ENCODE results near the gene SEPTIN3.

Gene SEPTIN3

DNA sequence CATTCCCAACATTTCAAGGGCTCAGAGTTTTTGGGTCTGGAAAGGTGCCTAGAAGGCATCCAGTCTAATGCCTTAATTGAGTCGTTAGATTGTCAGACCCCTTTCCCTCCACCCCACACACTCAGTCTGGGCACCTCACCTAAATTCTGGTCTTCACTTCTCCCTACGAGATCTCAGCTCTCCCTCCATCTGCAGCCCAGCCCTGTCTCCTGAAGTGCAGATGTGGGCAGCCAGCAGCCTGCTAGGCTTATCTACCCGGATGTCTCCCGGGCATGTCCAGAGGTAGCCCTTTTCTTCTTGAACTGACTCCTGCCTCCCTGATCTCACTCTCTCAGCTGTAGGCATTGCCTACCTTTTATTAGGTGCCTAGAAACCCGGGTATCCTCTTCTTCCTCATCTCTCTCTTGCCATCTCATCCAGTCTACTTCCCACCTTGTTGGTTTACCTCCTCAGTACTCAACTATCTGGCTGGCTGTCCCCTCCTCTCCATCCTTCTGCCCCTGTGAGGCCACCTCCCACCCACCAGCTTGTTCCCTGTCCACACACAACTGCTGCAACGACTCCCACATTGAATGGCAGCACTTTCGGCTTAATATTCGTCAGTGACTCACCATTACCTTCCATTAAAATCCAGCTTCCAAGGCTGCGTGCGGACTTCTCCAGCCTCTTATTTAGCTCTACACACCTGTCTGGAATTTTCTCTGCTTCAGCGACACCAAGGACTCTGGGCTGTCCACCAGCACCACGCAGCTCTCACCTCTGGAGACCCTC, 6.2 kb downstream of the SEPTIN3 start:
- DNase-seq (ENCODE audit: low spot score), result no peak

DNA sequence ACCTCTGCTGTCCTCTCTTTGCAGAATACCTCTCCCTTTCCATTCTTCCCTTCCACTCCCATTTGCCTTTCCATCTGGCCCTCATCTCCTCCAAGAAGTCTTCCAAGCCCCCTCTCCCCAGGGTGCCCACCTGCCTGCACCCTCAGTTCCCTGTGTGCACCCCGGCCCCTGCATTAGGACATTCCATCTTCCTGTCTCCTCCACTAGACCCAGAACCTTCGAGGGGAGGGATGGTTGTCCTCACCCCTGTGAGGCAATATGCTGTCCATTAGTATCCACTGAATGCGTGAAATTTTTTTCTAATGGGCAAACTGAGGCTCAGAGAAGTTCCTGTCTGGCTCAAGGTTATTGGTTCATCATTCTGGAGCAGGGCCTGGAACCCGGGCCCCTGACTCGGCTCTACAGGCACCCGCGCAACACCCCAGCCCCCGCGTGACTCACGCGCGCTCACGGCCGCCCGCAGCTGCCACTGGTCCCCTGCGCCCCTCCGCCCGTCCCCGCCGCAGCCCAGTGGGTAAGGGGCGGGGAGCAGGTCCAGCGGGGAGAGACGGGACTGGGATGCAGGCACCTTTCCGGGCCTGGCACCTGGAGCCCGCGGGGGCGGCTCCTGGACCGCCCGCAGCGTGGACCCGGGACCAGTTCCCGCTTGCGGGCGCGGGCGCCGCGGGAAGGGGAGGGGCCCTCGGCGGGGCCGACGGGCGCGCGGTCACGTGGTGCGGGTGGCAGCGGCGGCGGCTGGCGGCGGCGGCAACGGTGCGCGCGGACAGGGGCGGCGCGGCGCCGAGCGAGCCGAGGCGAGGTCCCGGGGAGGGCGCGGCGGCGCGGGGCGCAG, 7.0 kb downstream of the SEPTIN3 start:
- DNase-seq (ENCODE audit: low spot score), result no peak

DNA sequence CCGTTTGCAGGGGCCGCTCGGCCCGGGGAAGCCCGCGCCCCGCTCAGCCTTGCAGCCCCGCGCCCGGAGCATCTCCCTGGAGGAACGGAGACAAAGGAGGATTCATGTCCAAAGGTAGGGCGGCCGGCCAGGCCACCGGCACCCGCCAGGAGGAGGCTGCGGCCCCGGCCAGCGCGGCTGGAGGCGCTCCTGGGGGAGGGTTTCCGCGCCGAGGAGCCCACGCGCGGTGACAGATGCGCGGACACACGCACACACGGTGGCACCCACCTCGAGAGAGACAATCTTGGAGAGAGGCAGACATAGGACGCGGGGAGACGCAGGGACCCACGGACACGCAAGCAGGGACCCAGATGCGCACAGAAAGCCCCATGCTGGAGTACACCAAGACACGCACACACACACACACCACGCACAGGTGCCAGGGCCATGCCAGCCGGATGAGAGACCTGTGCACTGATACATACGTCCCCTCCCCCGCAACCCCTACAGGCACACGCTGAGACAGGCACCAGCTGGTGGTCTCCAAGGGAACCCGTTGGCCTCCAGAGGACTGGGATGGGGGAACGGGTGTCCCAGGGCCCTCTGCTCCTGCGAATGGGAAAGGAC, 7.8 kb downstream of the SEPTIN3 start:
- no peak for DNase-seq (ENCODE audit: low spot score)

DNA sequence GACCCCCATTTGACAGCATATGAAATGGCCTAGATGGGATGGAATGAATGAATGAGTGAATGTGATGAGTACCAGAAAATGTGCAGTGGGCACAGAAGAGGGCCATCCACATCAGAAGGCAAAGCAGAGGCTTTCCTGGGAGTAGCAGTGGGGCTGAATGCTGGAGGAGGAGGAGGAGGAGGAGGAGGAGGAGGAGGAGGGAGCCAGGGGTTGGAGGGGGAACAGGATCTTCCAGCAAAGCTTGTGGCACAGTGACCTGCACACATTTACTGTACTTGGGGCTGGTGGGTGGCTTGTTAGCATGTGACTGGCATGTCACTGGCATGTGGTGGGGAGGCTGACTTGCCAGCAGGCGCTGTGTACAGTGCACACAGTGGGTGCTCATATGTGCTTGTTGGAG, 9.5 kb downstream of the SEPTIN3 start:
- DNase-seq (ENCODE audit: low spot score), result no peak

DNA sequence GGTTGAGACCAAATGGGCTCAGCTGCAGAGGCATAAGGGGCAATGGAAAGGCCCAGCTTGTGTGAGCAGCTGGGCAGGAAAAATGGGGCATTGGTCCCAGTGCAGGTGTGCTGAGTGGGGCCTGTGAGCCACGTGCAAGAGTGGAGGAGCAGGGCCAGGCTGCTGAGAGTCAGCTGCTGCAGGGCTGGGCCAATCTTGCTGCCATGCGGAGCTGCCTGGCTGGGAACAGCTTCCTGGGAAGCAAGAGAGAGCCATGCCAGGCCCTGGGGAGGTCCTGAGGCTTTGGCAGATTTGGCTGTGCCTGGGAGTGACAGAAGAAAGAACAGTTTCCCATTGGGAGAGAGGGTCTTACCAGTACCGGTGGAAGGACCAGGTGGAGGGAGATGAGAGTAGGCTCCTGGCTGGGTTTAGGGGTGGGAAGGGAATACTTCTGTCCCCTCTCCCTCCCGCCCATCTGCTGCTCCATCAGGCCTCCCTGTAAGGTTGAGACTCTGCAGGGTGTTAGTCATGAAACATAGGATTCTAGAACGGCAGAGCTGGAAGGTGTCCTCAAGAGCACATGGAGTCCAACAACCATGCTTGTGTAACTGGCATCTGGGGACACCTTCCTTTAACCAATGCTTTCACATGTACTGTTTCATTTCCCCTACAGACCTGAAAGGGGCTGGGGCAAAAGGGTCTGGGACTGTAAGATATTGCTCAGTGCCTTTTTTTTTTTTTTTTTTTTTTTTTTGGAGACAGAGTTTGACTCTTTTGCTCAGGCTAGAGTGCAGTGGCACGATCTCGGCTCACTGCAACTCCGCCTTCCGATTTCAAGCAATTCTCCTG, 10.4 kb downstream of the SEPTIN3 start:
- DNase-seq (ENCODE audit: low spot score), result no peak

DNA sequence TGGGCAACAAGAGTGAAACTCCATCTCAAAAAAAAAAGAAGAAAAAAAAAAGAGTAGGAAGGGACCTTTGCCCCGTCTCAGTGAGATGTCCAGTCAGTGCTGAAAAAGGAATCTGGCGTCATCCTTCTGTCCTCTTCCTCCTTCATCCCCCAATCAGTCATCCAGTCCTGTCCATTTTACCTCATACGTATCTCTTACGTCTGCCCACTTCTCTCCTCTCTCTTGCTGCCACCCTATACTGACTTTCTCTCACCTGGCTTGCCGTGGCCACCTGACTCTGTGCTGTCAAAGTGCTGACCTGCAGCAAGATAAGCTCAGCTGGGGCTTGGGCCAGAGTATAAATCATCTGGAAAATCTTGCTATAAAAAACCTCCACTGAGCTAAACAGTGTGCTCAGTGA, 13.6 kb downstream of the SEPTIN3 start:
- no peak for DNase-seq (ENCODE audit: low spot score)

DNA sequence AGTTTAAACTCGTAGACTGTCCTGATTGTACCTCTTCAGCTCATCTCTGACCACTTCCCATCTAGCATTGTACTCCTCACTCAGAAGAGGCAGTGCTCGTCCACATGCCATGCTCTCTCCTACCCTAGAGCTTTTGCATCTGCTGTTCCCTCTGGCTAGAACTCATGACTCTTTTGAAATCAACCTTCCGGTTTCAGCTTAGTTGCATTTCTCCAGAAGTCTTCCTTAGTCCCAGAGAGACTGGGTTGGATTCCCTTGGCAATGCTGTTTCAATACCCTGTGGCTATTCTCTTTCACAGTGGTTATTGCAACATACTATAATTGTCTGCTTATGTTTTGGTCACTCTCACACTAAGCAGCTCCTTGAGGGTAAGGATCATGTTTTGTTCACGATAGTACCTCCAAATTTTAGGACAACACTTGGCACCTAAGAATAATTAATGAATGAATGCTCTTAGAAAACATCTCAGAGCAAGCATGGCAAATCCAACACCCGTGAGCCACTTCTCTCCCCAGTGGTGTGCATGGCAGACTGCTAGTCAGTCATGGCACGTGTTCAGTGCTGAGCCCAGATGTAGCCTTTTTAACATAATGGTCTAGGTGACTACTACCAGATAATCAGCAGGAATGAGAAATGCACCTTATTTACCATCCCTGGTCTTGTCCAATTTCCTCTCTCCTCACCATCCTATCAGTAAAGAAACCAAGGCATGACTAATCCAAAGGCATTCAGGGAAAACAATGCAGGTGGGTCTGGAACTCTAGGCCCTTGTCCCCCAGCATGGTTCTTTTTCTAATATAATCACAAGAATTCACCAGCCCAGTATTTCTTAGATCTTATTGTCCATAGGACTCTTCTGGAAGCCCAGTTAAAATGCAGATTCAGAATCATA, 14.5 kb downstream of the SEPTIN3 start:
- peak; percentile 64 for DNase-seq (ENCODE audit: low spot score)

DNA sequence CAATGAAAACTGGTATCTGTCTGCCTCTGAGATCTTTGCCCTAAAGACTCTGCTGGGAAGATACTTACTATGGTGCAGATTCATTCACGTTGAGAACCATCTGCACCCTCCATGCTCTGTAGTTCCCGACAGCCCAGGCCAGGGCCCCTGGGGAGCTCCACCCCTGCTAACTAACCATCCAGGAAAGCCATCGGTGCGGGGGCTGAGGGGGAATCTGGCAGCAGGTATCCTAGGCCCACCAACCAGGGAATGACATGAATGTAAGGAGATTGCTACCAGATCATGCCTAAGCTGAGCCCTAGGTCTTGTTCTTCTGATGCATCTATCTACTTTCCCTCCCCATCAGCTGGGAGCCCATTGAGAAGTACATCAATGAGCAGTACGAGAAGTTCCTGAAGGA, 18.0 kb downstream of the SEPTIN3 start:
- no peak for DNase-seq (ENCODE audit: low spot score)

DNA sequence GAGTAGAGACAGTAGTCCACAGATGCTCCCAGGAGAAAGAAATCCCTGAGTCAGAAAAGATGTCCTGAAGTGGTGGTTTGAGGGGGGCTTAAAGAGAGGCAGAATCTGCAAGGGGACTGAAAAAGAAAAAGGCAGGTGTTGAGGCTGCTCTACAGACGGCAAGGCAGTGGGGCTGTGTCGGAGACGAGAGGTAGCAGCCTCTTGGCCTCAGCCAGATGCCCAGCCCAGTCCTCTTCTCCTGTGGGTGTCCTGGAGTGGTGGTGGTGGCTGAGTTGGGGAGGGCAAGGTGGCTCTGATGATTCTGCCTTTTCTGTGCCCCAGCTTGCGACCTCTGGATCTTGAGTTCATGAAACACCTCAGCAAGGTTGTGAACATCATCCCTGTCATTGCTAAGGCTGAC, 20.0 kb downstream of the SEPTIN3 start:
- DNase-seq (ENCODE audit: low spot score), result no peak

DNA sequence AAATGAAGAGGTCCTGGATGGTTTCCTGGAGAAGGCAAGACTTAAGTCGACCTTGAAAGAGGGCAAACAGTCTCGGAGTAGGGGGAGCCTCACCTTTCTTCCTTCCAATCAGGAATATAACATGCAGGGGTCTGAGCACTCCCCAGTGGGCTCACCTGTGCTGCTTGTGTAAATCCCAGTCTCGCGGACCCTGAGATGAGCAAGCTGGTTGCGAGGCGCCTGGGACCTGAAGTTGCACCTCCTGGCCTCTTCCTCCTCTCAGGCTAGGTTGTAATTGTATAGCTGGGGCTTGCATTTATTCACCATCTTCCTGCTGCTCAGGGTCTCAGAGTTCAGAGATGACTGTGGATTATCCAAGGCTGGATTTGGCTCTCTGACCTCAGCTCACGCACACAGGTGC, 21.9 kb downstream of the SEPTIN3 start:
- DNase-seq (ENCODE audit: low spot score), result no peak

DNA sequence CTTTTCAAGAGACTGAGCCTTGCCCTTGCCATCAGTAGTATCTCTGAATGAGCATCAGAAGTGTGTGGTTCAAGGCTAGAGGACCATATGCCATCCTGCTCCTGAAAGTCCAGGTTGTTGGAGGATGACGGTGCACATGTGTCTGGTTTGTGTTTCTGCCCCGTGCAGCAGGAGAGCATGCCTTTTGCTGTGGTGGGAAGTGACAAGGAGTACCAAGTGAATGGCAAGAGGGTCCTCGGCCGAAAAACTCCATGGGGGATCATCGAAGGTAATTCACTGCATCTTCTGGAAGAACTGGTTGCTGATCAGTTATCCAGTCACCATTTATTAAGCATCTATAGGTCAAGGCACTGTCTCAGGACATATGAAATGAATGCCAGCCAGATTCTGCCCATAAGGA, 23.3 kb downstream of the SEPTIN3 start:
- no peak for DNase-seq (ENCODE audit: low spot score)

DNA sequence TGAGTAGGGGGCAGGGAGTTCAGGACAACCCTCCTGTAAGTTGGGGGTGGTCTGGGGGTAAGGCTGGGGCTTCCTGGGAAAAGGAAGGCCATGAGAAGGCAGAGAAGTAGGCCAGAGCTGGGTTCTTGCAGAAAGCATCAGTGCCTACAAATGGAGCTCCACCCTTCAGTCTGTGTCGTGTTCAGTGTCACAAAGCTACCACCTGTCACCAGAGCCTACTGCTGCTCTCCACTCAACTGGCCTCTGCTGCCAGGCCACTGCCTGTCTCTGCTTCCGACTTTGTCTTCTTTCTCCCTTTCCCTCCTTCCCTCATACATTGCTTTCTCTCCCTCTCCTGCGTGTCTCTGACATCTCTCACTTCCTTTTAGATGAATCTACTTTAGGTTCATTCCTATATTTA, 26.0 kb downstream of the SEPTIN3 start:
- no peak for DNase-seq (ENCODE audit: low spot score)

DNA sequence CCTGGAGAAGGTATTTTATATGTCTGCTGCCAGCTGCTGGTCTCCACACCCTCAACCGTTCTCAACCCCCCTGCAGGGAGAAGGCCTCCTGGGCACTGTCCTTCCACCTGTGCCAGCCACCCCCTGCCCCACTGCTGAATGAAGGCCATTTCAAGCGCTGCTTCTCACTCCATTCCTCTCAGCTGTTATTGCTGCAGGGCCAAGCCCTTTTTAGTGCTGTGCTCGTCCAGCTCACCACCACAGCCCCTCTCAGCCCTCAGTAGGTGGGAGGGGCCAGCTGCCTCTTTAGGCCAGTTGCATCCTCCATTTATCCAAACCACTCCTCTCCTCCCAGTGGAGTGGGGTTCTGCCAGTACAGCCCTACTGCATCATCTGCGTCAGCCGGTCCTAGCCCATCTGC, 27.6 kb downstream of the SEPTIN3 start:
- DNase-seq (ENCODE audit: low spot score), result no peak

DNA sequence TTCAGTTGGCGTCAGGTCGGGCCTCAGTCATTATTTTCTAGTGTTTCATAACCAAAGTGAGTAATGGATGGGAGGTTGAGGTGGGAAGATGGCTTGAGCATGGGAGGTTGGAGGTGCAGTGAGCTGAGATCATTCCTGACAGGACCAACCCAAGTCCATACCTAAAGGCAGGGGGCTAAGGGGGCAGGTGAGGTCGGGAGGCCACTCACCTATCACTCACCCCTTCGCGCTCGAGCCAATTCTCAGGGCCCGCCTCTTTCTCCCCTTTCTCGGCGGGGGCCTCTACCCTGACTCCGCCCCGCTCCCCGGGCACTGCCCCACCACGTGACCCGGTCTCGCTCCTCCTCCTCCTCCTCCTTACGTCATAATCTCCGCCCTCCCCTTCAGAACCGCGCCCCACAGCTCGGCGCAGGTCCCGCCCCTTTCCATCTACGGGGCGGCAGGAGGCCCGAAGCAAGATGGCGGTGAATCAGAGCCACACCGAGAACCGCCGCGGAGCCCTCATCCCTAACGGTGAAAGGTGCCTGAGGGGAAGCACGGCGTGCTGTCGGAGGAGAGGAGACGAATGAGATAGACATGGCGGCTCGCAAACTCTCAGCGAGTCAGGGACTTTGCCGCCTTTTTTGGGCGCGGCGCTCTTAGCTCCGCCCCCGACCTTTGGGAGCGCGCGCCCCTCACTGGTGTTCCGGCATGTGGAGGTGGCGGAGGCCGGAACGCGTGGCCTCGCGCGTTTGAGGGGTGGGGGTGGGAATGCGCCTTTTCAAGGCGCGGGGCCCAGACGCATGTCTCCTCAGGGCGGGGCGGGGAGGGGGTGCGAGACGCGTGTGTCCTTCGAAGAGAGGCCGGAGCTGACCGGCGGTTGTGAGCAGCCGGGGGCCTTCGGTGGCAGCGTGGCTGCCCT, 29.4 kb downstream of the SEPTIN3 start, which contains the start of gene WBP2NL:
Gene WBP2NL (plus strand): TSS at position 428 of the 901 bp plus-strand sequence. CDS start 31 bp downstream, at position 459.
- DNase-seq (ENCODE audit: low spot score), result peak; percentile 93

DNA sequence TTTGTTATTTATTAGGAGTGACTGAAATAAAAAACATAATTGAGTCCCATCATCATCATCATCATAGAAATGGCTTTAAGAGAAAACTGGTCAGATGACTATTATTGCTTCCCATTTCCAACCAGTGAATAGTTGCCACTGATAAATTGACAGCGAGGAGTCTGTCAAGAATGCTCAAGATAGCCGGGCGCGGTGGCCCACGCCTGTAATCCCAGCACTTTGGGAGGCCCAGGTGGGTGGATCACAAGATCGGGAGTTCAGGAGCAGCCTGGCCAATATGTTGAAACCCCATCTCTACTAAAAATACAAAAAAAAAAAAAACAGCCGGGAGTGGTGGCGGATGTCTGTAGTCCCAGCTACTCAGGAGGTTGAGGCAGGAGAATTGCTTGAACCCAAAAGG, 31.2 kb downstream of the SEPTIN3 start:
- DNase-seq (ENCODE audit: low spot score), result no peak

DNA sequence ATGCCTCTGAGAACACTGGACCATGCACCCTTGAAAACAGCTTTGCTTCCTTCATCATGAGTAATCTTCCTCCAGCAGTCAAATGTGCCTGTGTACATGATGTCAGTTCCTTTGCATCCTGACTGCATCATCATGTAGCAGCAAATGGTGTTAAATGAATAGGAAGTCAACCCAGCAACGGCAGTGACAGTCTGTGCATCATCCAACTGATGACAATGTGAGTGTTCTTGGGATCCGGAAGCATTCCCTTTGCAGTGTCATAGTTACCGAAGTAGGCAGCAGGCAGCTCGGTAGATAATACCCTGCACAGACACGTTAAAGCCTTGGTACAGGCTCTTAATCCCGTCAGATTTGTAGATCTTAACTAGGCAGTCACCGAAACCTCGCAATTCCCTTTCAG, 31.9 kb downstream of the SEPTIN3 start:
- DNase-seq (ENCODE audit: low spot score), result no peak

DNA sequence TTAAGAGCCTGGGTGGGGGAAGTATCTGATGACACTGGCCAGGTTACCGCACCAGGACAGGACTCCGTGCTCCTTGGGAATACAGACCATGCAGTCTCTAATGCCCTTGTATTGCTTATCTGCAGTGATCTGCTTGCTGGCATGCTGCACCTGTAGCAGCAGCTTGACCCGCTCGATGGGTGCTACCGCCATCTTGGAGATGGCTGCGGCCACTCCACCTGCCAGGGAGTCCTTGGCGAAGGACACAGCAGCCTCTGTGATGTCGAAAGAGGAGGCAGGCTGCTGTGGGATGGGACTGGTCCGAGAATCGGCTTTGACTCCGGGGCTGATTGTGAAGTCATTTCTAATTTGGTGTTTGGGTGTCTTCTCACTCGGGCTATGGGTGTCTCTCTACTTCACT, 32.5 kb downstream of the SEPTIN3 start:
- DNase-seq (ENCODE audit: low spot score), result no peak

DNA sequence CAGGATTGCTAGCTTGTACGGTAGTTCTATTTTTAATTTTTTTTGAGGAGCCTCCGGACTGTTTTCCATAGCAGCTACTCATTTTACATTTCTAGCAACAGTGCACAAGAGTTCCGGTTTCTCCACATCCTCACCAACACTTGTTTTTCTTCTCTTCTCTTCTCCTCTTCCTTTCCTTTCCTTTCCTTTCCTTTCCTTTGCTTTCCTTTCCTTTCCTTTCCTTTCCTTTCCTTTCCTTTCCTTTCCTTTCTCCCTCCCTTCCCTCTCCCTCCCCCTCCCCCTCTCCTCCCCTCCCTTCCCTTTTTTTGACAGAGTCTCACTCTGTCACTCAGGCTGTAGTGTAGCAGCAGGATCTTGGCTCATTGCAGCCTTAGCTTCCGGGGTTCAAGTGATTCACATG, 38.7 kb downstream of the SEPTIN3 start:
- no peak for DNase-seq (ENCODE audit: low spot score)

DNA sequence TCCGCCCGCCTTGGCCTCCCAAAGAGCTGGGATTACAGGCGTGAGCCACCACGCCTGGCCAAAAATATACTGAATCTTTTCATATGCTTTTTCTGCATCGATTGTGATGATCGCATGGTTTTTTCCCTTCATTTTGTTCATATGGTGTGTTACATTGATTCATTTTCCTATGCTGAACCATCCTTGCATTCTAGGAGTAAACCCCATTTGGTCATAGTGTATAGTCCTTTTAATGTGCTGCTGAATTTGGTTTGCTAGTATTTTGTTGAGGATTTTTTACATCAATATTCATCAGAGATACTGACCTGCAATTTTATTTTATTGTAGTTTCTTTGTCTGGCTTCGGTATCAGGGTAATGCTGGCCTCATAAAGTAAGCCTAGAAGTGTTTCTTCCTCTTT, 41.5 kb downstream of the SEPTIN3 start:
- DNase-seq (ENCODE audit: low spot score), result no peak

DNA sequence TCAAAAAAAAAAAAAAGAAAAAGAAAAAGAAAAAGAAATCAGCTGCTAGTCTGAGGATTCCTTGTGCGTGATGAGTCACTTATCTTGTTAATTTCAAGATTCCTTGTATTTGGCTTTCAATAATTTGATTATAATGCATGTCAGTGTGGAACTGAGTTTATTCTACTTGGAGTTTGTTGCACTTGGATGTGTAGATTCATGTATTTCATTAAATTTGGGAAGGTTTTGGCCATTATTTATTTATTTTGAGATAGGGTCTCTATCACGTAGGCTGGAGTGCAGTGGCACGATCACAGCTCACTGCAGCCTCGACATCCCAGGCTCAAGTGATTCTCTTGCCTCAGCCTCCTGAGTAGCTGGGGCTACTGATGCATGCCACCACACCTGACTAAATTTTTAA, 44.1 kb downstream of the SEPTIN3 start:
- DNase-seq (ENCODE audit: low spot score), result no peak
